Activated naive CD4-positive, alpha-beta T cell treated with anti-CD3 and anti-CD28 coated beads, Interleukin-2, amount 50 U/mL, for 72 hours (primary cell): ENCODE data around the gene GDNF. TPM values are rescaled to one million over a fixed set of nuclear protein-coding genes. Genes with fewer than 3 reads are reported as not detected.
"Not testable (repeated sequence)": the region's sequence is repeated elsewhere in the genome, so short reads cannot be mapped to it uniquely, and the experiment has no call there.

ENCODE experiments used
- ATAC-seq, 2 donors: fragments of 150-1000 bp; cut with Tn5 transposase; 2 replicates each; pipeline ENCODE4 v1.10.0; 2021; ENCODE audit warnings: mild to moderate bottlenecking in 2 of 2, moderate library complexity in 2 of 2
- DNase-seq, 2 donors: peaks; one replicate each; pipeline ENCODE4 v3.0.0; 2021 to 2022; ENCODE audit warnings: low spot score in 2 of 2
- H3K27ac Mint-ChIP-seq, 2 donors: one replicate each; pipeline ENCODE4 v1.8.0; 2022; ENCODE audit warnings: mild to moderate bottlenecking in 2 of 2, mixed read lengths in 2 of 2
- H3K36me3 Mint-ChIP-seq, 2 donors: one replicate each; pipeline ENCODE4 v1.8.0; 2022; ENCODE audit warnings: mixed read lengths in 2 of 2
- H3K9me3 Mint-ChIP-seq, 2 donors: one replicate each; pipeline ENCODE4 v1.8.0; 2022; ENCODE audit warnings: mixed read lengths in 2 of 2
- total RNA-seq, 2 donors: library from RNA; stranded (reverse); gene quantifications; one replicate each; pipeline ENCODE4 v1.2.3, GENCODE V29; 2022

Gene GDNF, protein sequence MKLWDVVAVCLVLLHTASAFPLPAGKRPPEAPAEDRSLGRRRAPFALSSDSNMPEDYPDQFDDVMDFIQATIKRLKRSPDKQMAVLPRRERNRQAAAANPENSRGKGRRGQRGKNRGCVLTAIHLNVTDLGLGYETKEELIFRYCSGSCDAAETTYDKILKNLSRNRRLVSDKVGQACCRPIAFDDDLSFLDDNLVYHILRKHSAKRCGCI
- not detected for total RNA-seq

DNA sequence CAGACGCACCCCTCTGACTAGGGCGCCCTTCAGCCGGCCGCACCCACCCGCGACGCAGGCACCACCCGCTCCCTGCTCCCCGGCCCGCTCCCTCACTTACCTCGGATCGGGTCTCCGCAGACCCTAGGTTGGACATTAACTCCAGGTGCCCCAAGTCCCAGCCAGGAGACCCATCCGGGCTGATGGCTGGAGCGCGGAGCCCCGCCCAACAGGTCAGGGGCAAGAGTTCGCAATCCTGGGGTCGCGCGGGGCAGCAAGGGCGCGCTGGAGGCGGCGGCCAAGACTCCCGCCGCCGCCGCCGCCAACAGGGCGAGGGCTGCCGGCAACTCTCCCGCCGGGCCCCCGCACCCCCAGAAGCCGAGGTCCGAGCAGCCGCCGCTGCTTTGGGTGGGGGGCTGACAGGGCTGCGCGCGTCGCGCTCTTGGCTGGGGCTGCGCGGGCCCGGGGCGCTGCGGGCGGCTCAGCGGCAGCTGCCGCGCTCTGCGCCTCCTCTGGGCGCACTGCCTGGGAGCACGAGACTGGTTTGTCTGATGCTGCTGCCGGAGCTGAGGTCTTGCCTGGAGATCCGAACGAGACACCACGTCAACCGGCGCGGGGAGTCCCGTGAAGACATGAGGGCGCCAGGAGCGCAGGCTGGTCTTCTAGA lies at the start of gene GDNF:
GDNF (minus strand) TSS at position 635 of the 646 bp plus-strand sequence. CDS start 5,245 bp downstream, outside the sequence.
- DNase-seq (peak in 1 of 2 donors; percentile 6), ATAC-seq (no peak)
- Mint-ChIP-seq H3K36me3 (peaks cover 15 to 20% of the 10 kb centered on the region in 2 donors), H3K27ac (no peak within 1 kb of the TSS), H3K9me3 (no peaks in the 10 kb centered on the region)

DNA sequence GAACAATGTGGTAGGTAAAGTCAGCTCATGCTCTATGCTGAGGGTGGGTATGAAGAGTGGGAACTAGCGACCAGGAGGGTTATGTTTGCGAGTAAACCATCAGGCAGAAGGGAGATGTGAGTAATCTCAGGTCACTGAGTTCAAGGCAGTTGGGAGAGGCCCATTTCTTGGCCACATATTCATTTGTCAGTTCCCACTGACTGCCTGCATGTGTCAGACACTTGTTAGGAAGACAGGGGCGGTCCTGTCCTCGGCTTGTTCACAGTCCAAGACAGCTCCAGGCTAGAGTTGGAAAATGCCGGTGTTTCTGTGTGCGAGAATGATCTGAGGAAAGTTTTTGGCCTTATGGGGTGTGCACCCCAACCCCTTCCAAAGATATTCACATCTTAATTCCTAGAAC lies 48.6 kb upstream of the GDNF start:
- no peak overlapping the region for H3K27ac Mint-ChIP-seq
- ATAC-seq, result no peak
- H3K9me3 Mint-ChIP-seq, result no peaks in the 10 kb centered on the region
- no peaks in the 10 kb centered on the region for H3K36me3 Mint-ChIP-seq
- DNase-seq, result no peak

DNA sequence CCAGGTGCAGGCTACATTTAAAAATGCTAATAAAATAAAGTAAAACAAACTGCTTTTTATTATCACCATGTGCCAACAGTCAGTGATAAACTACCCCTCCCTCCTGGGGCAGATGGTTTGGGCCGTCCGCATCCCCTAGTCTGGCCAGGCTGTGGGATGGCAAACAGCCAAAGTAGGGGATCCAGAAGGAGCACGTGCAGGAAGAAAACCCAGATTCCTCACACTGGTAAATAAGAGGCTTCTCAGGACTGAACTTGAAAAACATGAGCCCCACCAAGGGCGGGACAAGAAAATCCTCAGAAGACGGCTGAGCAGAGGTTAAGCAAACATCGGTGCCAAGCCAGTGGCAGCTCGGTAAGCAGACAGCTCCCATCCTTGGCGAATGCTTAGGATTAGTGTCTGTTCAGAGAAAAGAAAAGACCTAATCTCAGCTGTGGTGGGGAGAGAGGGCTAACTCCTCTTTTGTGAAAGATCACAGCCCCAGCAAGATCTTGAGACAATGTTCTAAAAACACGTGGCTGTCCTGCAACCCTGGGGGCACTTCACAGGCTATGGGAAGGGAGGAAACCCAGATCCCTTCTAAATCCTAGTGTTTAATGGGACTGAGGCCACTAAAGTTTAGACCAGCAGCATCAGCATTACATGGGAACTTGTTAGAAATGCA lies 46.5 kb upstream of the GDNF start:
- H3K36me3 Mint-ChIP-seq, result no peaks in the 10 kb centered on the region
- ATAC-seq, result no peak

DNA sequence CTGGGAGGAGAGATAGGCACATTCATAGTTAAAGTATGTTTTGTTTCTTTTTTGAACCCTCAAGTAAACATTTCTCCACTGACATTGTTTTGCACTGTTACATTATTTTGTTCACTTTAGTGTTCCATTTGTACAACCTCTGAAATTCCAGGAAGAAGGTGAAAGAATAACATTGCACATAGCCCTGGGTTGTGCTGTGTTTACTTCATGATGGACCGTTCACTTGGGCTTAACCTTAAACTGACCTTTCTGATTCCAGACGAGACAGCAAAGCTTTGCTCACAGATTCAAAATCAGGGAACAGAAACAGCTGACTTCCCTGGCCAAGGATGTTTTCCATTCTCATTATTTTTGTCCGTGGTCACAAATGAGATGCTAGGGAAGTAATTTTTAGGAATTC lies 42.8 kb upstream of the GDNF start:
- H3K9me3 Mint-ChIP-seq, result peaks cover 6 to 7% of the 10 kb centered on the region in 2 donors
- ATAC-seq, result no peak
- DNase-seq, result no peak
- H3K36me3 Mint-ChIP-seq, result no peaks in the 10 kb centered on the region
- no peak overlapping the region for H3K27ac Mint-ChIP-seq

More for the DNA sequence above, 46.5 kb upstream of the GDNF start:
- Mint-ChIP-seq H3K27ac (no peak overlapping the region), H3K9me3 (no peaks in the 10 kb centered on the region)
- no peak for DNase-seq

DNA sequence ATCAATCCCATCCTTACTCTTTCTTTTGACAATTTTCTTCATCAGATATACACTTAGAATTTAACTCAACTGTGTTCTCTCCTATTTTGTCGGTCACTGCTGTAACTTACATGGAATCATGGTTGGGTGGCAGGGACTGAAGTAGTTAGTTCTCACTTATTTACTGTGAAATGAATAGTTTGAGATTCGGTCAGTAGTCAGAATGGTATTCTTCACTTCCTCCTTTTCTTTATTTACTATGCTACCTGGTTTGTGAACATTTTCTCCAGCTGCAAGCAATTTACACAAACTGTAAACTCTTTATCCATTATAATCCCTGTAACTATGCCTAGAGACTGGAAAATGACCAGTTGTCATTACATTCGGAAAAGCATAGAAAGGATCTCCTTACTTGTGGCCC lies 41.5 kb upstream of the GDNF start:
- no peak for ATAC-seq
- DNase-seq, result no peak
- Mint-ChIP-seq H3K36me3 (no peaks in the 10 kb centered on the region), H3K27ac (no peak overlapping the region), H3K9me3 (peaks cover 6 to 7% of the 10 kb centered on the region in 2 donors)

DNA sequence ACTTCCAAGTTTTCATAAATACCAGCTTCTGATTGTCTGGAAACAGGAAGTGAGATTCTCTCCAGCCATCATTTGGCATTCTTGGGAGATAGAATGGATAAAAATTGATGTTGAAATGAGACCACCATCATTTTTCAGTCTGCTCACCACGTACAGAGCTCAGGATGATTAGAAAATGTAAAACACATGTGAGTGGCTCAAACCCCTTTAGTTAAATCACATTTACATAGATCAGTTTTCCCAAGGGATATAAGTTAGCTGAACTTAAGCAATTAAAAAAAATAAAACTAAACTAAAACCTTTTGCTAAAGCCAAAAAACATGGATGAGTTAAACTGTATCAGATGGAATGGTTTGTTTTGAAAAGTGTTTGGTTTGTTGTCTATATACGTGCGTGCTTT lies 37.1 kb upstream of the GDNF start:
- DNase-seq (no peak), ATAC-seq (no peak)
- Mint-ChIP-seq H3K9me3 (peaks cover 7 to 13% of the 10 kb centered on the region in 2 donors), H3K36me3 (no peaks in the 10 kb centered on the region), H3K27ac (no peak overlapping the region)

DNA sequence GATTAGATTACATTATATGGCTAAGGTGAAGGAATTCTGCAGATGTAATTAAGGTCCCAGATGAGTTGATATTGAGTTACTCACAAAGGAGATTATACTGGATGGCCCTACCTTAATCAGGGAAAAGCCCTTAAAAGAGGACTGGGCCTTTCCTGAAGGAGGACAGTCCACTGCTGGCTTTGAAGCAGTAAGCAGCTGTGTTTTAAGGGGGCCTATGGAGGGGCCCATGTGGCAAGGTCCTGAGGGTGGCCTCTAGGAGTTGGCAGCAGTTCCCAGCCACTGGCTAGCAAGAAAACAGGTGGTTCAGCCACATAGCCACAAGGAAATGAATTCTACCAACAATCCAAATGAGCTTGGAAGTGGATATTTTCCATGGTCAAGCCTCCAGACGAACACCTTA lies 36.4 kb upstream of the GDNF start:
- Mint-ChIP-seq H3K9me3 (peaks cover 7 to 13% of the 10 kb centered on the region in 2 donors), H3K27ac (no peak overlapping the region), H3K36me3 (no peaks in the 10 kb centered on the region)
- no peak for ATAC-seq
- no peak for DNase-seq

DNA sequence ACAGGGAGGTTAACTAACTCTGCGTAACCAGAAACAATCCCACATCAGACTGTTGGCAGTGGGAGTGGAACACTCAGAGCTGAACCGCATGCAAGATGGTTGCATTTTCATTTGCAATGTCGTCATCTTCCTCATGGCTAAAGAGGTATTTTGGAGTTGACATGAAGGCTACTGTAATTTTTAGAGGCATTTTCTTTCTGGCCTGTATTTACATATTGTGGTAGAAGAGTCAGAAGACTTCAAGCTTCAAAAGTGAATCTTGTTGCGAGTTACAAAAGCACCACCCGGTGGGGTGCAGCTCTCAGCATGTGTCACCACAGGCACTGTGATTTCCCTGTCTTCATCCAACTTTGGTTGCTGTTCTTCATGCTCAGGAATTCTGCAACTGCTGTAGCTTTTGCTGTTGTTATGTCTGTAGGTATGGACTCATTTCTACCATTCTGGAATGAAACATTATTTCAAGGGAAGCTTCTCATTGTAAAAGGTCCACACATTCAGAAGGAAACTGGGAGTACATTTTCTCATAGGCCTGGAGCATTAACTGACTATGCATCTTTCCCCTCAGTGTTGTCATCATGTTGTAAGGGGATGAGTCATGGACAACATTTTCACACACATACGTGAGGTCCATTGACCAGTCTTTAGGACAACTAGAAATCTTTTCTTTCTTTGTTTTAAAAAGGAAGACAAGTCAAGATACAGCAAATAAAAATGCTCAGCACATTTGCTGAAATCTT lies 35.4 kb upstream of the GDNF start:
- DNase-seq (no peak), ATAC-seq (no peak)
- no peaks in the 10 kb centered on the region for H3K36me3 Mint-ChIP-seq
- H3K27ac Mint-ChIP-seq, result no peak overlapping the region
- H3K9me3 Mint-ChIP-seq, result peaks cover 7 to 13% of the 10 kb centered on the region in 2 donors

DNA sequence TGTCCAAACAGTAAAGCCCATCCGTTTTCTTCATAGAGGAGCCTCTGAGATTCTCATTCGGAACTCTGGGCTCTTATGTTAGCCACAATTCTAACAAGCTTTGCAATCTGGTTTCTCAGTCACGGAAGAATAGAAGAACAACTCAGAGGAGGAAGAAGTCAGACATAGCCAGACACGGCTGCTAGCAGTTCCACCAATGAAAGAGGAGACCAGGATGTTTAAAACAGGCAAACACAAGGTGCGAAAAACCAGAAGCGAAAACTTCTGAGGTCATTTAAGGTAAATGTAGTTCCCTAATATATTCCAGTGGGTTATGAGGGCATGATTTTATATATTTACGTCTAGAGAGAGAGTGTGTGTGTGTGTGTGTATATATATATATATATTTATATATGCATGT lies 34.1 kb upstream of the GDNF start:
- no peak for ATAC-seq
- Mint-ChIP-seq H3K36me3 (no peaks in the 10 kb centered on the region), H3K27ac (no peak overlapping the region)

DNA sequence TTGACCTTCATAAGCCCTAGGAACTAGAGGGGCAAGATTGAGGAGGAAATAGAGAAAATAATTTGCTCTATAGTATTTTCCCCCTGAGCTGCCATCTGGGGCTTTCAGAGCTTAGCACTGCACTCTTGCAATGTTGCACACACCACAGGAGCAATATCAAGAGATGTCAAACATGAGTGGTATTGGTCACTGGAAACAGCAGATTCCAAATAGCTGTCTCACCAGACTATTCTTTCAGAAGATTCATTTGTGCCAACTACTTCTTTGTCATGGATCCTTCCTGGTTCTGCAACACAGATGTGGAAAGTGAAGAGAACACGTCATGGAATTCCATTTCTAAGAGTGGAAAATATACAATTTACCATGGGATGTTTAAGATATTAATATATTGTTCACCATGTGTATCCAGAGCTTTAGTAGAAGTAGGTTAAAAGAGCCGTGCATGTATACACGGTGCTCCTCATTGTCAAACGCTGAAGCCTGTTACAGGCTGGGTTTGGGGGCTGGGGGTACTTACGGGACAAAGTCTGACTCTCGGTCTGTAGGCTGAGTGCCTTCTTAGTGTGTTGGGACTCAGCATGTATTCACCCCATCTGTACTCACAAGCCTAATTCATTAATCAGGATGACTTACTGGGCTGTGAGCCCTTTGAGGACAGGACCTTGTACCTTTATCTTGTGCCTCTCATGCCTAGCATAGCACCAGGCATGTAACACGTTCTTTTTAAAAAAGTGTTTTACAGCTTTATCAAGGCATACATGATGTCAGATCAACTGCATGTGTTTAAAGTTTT lies 31.4 kb upstream of the GDNF start:
- Mint-ChIP-seq H3K36me3 (no peaks in the 10 kb centered on the region), H3K27ac (no peak overlapping the region), H3K9me3 (peaks cover 0 to 7% of the 10 kb centered on the region in 2 donors)
- no peak for DNase-seq
- no peak for ATAC-seq

More for the DNA sequence above, 34.1 kb upstream of the GDNF start:
- DNase-seq, result no peak
- peaks cover 0 to 7% of the 10 kb centered on the region in 2 donors for H3K9me3 Mint-ChIP-seq

DNA sequence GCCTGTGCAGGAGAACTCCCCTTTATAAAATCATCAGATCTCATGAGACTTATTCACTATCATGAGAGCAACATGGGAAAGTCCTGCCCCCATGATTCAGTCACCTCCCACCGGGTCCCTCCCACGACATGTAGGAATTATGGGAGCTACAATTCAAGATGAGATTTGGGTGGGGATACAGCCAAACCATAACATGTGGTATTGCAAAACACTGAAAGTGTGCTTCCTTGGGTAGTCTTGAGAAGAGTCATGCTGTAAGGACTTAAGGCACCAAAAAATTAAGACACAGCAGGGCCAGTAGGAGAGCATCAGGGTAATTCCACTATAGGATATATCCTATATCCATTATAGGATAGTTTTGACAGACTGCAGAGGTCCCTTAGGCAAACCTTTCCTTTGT lies 29.4 kb upstream of the GDNF start:
- no peak for ATAC-seq
- Mint-ChIP-seq H3K27ac (no peak overlapping the region), H3K9me3 (no peaks in the 10 kb centered on the region), H3K36me3 (no peaks in the 10 kb centered on the region)
- no peak for DNase-seq

DNA sequence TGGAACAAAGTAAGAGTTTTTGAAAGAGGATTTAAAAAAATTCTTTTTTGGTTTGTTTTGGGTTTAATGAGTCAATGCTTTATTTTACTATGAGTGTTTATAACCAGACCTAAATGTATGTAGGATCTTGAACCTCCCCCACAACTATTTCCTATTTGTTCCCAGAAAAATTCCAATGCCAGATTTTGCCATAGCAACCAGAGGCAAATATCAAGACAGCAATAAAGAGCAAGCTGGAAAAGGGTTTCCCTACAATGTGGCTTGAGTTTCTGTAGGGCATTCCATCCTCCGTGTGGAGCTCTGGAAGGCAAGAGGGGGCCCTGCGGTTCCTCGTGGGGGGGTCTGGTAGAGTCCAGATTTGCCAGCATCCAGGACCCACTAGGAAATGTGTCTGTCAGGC lies 27.8 kb upstream of the GDNF start:
- DNase-seq (no peak), ATAC-seq (no peak)
- no peaks in the 10 kb centered on the region for H3K9me3 Mint-ChIP-seq
- no peak overlapping the region for H3K27ac Mint-ChIP-seq
- H3K36me3 Mint-ChIP-seq, result no peaks in the 10 kb centered on the region

DNA sequence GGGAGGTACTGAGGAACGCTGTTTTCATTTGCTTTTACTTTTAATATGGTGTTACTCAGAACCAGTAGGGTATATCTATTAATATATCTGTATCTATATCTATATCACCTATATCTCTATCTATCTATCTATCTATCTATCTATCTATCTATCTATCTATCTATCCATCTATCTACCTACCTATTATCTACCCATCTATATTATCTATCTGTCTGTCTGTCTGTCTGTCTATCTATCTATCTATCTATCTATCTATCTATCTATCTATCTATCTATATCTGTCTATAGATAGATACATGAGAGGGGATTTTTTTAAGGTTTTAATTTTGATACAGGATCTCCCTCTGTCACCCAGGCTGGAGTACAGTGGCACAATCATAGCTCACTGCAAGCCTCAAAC lies 23.1 kb upstream of the GDNF start:
- DNase-seq, ATAC-seq, H3K9me3 Mint-ChIP-seq, H3K36me3 Mint-ChIP-seq, H3K27ac Mint-ChIP-seq: not testable (repeated sequence)

DNA sequence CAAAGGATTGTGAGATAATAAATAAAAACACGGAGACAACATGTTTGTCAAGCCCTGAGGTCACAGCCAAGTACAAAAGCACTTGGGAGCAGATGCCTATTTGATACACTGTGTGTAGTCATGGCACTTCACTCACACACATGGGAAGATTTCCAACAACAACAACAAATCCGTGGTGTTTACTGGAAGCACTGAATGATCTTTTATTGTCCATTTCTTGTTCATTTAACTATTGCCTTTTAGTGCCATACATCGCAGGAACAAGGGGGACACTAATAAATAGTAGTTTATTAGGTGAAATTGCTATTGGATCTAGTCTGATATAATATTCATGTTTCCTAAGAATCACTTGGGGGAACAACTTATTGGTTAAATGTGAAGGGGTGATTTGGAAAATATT lies 20.4 kb upstream of the GDNF start:
- ATAC-seq (no peak), DNase-seq (no peak)
- Mint-ChIP-seq H3K36me3 (no peaks in the 10 kb centered on the region), H3K27ac (no peak overlapping the region), H3K9me3 (no peaks in the 10 kb centered on the region)

DNA sequence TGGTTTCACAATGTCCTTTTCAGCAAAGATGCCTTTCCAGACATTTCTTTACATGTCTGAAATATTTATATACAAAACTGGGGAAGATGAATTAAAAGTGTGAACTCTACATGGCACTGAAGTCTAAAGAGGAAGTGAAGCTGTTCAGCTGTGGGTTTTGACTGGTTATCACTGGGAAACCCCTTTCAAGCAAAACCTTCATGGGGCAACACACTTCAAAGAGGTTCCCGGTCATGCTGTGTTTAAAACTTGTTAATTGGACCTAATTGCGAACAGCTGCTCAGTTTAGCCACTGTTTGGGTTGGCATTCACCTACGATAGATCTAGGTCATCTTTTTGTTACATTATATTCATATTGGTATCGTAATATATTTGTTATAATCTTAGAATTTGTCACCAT lies 20.0 kb upstream of the GDNF start:
- Mint-ChIP-seq H3K27ac (no peak overlapping the region), H3K36me3 (no peaks in the 10 kb centered on the region), H3K9me3 (peaks cover 0 to 2% of the 10 kb centered on the region in 2 donors)
- ATAC-seq (no peak), DNase-seq (no peak)

DNA sequence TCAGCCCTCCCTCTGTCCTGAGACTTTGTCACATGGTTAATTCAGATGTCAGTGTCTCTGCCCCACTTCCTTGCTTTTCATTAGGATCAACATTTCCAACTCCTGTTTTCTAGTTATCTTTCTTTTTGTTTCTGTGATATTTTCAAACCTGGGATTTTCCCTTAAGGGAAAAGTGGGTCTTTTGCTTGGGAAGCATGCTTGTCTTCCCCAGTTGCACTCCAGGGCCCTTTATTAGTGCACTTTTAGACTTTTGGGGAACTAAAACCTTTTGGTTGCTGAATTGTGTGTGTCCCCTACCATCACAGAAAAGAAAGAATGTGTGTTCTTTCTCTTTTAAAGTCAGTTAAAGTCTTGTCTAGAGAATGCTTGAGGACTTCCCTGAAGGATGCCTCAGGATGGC lies 18.4 kb upstream of the GDNF start:
- peaks cover 0 to 7% of the 10 kb centered on the region in 2 donors for H3K9me3 Mint-ChIP-seq
- no peak for ATAC-seq
- no peak overlapping the region for H3K27ac Mint-ChIP-seq
- H3K36me3 Mint-ChIP-seq, result no peaks in the 10 kb centered on the region
- DNase-seq, result no peak
